NCI-H510A (cell line): ENCODE results near the gene HSD17B10.
"Not testable (repeated sequence)": the region's sequence is repeated elsewhere in the genome, so short reads cannot be mapped to it uniquely, and the experiment has no call there.

Source experiments
- DNase-seq: peaks from one replicate; lab custom pipeline; 2025; lab: John Stamatoyannopoulos, UW

The HSD17B10 gene

DNA sequence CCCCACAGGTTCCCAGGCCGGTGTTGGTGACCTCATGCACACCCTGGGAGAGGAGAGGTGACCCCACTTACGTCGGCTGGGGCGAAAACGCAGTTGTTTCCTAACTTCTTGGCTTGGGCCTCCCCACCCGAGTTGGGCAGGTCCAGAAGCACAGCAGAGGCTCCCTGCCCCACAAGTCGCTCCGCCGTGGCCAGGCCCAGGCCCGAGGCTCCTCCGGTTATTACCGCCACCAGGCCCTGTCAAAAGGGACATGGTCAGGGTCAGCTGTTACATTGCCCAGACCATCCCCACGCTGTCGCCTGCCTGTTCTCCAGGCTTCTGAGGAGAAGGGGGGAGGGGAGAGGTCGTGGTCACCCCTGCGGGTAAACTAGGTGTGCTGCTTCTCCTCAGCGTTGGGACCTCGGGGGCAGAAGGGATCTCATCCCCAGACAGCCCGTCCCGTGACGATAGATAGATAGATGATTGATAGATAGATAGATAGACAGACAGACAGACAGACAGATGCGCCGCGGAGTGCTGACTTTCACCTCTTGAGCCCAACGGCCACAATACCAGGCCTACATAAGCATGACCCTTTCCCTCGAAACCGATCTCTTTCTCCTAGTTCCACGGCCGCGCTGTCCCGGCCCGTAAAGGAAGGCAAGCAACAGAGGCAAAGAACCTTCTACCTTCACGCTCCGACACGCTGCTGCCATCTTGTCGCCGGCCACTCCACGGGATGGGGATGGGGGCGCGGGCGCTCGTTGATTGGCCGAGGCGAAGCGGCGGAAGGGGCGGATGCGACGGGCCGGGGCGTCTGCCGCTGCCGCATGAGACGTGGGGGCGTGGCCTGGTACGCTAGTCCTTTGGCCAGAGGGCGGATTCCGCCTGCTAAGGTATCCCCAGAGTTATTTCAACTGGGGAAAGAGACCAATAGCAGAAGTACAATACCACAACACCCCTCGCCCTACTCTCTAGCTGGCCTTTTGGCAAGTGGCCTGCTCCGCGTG, at the start of gene HSD17B10:
TSS of gene HSD17B10 (minus strand) at position 720 of the 989 bp plus-strand sequence. CDS start at position 695, 25 bp downstream.
- peak; percentile 92 for DNase-seq

DNA sequence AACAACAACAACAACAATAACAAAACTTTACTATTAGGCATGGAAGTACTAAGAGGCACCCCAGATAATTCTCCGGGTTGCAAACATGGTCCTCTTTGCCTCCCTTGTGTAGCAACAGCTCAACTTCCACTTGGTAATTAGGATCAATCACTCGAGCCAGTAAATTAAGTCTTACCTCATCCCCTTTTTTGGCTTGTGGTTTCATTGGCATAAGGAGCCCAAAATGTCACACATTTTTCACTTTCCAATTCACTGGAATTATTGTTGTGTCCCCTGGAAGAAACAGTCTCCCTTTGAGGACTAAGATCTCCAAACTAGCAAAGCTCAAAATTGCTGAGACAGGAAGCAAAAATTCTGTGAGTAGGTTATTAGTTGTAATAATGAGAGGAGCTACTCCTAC, 49.2 kb upstream of the HSD17B10 start:
- no peak for DNase-seq

DNA sequence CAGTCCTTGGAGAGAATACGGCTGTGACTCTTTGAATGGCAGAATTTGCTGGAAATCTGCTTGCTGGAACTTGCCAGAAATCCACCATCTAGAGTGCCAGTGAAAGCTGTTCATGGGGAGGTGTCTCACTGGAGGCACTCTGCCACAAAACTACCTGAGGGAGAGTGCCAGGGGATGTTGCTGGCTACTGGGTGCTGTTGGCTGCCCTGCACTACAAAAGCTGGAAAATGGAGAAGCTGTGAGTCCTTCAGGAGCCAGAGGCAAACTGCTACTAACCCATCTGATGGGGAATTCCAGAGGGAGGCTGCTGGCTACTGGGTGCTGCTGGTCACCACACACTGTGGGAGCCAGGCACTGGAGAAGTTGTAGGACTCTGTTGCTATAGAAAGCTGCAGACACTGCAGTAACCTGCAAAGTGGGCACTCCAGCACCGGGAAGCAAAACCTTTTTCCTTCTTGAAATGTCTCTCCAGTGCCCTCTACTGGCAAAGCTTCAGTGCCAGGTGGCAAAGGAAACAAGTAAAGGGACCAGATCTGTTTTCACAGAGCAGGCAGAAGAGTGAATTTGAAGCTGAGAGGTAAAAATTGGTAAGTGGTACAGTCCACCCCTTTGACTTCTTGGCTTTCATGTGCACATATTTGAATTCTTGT, 47.8 kb upstream of the HSD17B10 start:
- peak; percentile 14 for DNase-seq

DNA sequence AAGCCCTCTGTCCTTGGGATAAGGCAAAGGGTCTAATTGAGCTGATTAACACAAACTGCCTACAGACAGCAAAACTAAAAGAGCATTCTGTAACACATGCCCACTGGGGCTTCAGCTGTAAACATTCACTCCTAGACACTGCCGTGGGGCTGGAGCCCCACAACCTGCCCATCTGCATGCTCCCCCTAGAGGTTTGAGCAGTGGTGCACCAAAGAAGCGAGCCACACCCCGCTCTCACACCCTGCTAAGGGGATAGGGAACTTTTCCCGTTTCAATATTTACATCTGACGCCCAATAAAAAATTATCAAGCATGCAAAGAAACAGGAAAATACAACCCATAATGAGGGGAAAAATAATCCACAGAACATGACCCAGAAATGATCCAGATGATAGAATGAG, 46.9 kb upstream of the HSD17B10 start:
- no peak for DNase-seq

DNA sequence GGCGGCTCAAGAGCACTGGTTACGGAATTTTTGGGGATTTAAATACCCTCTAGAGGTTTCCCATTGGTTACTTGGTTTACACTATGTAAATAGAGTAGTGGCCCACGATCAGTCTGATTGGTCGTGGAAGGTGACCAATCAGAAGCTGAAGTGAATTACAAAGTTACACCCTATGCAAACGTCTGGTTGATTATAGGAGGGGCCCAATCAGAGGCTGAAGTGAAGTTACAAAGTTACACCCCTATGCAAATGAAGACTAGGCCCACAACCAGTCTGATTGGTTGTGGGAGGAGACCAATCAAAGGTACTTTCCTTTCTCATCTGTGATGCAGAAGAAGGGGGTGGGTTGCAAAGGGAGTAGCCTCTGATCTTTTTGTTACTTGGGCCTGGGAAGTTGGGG, 45.1 kb upstream of the HSD17B10 start:
- no peak for DNase-seq

DNA sequence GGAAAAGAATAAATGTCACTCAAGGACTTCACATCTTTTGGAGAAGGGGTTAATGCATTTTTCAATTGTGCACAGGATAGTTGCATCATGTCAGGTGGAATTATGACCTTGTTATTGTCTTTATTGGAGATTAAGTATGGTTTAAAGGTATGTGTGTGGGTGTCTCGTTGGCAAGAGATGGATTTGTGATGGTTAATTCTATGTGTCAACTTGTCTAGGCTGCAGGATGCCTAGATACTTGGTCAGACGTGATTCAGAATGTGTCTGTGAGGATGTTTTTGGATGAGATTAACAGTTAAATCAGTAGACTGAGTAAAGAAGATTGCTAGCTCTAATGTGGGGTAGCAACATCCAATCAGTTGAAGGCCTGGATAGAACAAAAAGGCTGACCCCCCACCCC, 42.2 kb upstream of the HSD17B10 start:
- DNase-seq: no peak

DNA sequence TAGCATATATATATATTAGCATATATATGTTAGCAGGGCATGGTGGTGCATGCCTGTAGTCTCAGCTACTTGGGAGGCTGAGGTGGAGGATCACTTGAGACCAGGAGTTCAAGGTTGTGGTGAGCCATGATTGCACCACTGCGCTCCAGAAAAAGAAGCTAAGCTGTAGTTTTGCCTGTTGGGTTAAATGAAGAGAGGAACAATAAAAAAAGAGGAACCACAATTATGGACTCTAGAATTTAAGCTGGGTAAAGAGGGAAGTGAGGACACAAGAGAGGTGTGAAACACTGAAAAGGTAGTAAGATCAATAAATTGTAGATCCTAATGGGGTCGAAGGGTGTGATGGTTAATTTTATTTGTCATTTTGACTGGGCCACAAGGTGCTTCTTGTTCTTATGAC, 40.5 kb upstream of the HSD17B10 start:
- DNase-seq: no peak

DNA sequence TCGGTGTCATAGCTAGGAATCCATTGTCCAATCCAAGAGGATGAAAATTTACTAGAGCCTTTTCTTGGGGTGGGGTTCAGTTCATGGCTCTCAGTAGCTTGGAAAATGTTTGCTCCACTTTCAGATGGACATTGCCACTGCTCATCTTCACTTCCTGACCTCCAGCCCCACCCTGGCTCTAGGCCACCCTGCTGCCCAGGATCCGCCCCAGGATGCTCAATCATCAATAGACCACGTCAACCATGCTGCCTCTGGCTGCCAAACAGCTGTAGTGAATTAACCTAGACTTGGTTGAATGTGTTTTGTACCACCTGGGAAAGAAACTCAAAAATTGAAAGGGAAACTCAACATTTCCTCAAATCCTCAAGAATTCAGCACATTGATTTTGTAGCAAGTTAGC, 37.2 kb upstream of the HSD17B10 start:
- no peak for DNase-seq

DNA sequence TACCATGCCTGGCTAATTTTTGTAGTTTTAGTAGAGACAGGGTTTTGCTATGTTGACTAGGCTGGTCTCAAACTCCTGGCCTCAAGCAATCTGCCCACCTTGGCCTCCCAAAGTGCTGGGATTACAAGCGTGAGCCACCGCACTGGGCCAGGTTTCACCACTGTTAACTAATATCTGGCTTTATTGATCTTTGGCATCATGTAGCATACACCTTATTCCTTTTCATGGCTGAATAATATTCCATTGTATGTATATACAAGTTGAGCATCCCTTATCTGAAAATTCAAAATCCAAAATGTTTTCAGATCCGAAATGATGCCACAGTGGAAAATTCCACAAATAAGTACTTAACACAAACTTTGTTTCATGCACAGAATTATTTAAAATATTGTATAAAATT, 34.5 kb upstream of the HSD17B10 start:
- not testable (repeated sequence) for DNase-seq

DNA sequence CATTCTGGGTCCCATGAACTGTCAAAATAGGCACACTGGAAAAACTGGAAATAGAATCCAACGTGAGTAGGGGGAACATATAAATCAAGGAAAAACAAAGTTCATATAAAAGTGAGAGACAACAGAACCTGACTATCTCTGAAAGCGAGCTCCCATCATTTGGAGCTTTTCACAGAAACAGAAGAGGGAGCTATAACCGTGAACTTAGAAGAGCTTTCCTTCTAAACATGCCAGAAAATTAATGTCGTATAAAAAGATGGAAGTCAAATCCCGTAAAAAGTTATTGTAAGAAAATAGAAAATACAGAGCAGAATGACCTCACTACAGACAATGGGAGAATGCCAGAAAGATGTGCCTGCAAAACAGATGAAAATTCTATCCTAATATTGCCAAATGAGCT, 23.9 kb upstream of the HSD17B10 start:
- no peak for DNase-seq

DNA sequence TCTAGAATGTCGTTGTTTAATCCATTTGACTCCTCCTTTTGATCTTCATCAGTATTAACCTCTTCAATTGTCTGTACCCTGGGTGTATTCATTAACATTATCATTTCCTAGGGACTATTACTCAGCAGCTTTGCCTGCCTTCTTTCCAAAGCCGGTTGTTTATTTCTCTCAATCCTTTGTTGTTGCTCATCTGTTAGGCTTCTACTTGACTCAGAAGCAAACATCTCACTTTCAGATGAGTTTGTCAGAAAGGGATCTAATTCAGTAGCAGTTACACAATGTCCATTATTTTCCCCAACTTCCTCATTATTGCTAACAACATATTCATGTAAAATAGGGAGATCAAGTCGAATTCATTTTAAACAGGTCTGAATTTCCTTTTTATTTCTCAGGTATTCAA, 22.1 kb upstream of the HSD17B10 start:
- DNase-seq: no peak

DNA sequence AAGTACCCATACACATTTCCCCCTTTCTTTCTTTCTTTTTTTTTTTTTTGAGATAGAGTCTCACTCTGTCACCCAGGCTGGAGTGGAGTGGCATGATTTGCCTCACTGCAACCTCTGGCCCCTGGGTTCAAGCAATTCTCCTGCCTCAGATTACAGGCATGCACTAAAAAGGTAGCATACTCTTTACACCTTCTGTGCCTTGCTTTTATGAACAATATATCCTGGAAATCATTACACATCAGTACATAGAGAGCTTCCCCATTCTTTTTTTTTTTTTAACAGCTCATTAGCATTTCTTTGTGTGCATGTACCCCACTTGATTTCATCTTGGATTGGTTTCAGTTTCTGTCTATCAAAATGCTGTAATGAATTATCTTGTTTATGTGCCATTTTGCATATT, 18.6 kb upstream of the HSD17B10 start:
- no peak for DNase-seq

DNA sequence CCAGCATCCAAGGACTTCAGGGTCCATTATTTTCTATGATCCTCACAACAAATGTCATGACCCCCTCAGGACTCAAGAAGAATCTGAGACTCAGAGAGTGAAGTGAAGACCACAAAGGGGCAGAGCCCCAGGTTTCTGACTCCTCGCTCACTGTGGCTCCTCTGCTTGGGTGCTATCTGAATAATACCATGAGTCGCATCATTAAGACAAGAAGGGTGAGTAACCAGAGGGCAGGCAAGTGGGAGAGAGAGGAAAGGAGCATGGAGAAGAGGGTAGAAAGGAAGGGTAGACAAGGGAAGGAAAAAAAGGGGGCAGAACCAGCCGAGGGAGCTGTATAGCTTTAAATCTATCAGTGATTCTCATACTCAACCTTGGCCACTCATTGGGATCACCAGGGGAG, 15.5 kb upstream of the HSD17B10 start:
- DNase-seq: no peak

DNA sequence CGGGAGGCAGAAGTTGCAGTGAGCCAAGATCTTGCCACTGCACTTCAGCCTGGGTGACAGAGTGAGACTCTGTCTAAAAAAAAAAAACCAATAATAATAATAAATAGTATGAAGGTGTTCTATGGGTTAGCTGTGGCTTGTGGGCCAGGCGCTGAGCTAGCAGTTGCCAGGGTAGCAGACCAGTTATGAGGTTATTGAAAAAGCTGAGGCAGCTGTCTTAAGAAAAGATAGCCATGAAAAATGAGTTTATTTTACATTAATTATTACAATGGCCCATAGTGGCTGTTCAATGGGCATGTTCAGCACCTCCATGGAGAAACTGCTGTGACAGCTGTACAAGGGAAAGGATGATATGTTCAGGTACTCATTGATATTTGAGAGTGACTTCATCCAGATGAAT, 13.3 kb upstream of the HSD17B10 start:
- no peak for DNase-seq

DNA sequence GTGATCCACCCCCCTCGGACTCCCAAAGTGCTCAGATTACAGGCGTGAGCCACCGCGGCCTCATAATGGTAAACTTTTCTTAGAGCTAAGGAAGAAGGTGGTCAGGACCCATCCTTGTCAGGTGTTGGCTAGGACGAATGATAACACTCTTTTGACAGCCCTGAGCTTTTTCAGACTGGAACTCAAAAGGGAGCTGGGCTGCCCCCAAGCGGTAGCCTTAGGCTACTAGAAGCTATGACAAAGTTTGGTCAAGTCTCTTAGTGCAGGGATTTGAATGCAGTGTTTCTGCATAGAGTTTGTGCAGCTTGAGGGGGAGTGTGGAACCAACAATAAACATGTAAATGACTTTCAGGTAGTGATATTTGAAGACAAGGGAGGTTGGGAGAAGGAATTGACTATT, 11.8 kb upstream of the HSD17B10 start:
- DNase-seq: peak; percentile 2

DNA sequence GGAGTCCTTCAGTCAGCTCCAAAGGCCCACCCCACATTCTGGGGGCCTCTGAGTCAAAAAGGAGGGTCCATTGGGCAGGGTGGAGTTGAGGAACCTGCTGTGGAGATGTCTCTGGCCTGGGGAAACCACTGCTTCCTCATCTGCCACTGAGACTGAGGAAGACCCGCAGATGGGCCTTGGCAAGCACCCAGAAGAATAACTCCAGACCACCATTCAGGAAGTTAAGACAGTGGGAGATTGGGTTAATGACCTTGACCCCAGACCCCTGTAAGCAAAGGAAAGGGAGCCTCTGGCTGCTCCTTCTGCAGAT, 8.1 kb upstream of the HSD17B10 start:
- DNase-seq: no peak

DNA sequence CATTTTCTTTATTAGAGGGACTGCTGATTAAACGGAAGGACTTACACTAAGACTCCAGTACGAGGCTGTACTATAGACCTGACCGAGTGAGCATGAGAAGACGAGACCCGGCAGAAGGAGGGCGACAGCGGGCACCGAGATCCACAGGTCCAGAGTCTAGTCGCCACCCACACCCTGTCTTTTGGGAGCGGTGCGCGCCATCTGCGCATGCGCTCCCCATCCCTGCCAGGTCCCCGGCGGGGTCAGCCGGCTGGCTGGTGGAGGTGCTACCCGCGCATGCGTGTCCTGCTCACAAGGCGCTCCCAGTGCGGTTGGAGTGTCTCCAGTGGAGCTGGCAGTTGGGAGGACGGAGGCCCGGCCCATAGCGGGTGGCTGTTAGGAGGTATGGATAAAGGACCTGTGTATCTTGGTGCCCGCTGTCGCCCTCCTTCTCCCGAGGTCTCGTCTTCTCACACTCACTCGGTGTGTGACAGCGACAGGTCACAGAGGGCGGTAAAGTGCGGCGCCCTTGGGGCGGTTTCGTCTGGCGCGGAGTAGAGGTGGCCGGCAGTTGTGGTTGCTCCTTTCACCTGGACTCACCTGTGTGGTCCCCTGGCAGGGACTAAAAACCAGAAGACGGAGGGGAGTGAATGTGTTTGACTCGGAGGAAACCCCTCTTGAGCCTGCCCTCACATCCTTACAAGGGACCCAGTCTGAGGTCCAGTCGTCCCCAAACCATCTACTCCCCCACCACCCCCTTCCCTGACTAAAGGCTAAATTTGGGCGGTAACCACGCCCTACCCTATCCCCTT, 7.6 kb upstream of the HSD17B10 start:
- peak; percentile 77 for DNase-seq

DNA sequence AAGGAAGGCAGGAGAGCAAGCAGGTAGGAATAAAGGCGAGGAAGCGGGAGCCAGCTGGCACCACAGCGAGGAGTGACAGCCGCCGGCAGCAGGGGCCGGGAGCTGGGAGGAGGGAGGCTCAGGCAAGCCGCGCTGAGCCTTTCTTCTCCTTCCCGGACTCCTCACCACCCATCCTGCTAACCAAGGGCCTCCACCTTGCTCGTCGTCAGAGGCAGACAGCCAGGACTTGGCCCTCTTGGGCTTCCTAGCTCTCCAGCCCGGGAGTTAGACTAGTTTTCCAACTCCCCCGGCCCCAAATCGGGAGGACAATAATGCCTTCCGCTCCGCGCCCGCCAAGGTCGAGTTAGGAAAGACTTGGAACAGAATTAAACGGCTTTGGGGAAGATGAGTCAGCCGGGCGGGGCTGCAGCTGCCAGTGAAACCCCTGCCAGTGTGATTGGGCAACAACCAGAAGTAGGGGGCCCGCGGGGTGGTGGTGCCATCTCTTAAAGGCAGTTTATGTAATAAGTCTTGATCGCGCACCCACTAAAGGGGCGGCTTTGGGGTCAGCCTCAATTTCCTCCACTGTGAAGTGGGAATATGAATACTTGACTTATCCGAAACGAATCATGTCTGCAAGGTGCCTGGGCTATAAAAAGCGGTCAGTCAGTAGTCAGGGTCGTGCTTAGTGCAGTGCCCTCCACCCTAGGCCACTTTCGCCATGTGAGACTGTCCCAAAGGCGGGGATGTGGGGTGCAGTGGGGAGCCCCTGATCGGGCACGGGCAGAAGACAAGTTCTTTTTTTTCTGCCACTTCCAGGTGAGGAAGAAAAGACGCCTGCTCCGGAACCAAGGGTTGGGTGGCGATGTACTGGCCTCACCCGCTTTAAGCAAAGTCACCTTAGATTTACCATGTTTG, 6.7 kb upstream of the HSD17B10 start:
- DNase-seq: peak; percentile 9

DNA sequence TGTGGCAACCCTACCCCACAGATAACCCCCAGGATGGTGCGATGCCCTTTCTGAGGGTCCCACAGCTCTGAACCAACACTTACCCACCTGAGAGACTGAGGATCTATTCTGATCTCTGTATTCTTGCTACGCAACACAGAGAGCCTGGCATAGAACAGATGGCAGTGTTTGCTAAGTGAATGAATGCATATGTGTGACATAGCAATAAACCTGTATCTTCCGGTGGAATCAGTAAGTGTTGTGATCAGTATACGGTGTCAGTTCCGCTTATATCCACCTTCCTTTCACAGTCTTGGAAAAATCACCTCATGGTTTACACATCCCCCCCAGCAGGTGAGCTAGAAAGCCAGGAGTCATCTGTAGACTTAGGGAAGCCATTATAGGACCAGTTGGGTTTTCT, 5.9 kb upstream of the HSD17B10 start:
- DNase-seq: peak; percentile 38

DNA sequence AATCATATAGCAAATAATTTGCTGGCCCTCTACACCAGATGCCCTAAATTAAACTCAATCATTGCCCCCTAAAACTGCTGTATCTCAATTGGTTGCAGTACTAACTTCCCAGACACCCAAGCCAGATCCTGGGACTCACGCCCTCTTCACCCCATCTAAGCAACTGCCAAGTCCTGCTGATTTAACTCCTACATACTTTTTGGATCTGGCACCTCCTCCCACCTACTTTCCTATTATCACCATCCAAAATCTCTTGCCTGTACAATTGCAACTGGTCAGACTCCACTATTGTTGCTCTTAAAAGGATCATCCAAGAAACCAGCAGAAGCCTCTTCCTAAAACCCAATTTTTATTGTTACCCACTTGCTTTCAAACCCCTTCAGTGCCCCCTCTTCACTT, 4.7 kb upstream of the HSD17B10 start:
- no peak for DNase-seq

DNA sequence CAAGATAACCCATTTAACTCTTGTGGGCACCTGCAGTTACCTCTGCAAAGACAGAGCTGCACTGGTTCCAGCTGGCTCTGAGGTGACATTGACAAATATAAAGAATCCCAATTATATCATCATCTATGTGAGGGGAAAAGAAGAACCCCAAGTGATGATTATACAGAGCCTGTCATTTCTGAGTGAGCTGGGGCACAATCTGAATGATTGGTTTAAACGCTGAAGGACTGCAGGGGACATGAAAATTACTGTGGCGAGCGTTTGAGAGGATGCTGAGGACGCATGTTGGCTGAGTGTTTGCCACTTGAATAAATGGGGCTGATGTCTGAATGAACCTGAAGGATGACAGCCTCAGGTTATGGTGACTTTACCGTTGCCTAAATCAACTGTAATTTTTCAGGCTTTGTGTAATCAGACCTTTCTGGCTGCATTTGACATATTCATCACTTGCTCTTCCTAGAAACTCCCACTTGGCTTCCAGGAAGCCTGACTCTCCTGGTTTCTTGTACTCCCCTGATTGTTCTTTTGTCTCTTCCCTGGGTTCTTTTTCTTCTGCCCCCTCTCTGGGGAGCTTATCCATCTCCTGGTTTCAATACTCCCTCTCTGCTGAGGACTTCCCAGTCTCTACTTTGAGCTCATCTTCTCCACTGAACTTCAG, 4.1 kb upstream of the HSD17B10 start:
- DNase-seq: no peak
